NCI-H345 treated with DMSO at 0.1 percent for 48 hours (cell line): ENCODE measurements around the gene CLDN6.

Experiments
- DNase-seq: peaks from one replicate; lab custom pipeline; 2025; ENCODE audit not compliant: unreplicated experiment; lab: John Stamatoyannopoulos, UW

CLDN6 gene

DNA sequence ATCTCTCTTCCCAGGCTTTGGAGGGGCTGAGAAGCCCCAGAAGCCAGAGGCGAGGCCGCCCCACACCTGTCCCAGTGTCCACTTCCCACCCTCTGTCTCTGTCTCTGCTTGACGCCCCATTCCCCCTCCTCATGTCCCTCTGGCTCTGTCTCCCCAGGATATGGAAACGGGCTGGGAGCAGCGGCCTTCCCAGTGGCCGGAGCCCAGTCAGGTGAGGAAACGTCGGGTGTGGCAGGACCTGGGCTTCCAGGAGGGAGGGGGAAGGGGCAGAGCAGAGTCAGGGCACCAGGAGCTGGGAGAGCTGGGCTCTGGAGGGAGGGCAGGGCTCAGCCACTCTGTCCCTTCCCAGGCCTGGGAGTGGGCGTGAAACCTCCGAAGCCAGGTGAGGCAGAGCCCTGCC lies 27.1 kb downstream of the CLDN6 start:
- no peak for DNase-seq

DNA sequence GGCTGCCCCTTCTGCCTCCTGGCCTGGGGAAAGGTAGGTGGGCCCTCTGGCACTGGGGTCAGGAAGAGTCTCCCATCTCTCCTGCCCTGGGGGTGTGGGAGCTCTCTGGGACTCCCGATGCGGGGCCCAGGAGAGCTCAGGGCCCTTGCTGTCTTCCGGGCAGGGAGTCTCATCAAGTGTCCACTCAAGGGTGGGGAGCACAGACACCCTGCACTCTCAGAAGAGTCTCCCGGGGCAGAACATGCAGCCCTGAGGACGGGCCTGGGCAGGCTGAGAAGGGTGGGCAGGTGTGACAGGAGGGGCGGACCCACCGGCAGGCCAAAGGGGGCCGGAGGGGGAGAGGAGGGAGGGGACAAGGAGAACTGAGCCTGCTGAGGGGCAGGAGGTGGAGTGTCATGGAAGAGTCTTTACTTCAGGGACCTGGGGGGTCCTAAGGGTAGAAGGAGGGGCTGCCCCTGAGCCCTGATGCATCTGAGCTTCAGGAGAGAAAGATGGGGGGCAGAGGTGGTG lies 29.3 kb downstream of the CLDN6 start:
- no peak for DNase-seq

DNA sequence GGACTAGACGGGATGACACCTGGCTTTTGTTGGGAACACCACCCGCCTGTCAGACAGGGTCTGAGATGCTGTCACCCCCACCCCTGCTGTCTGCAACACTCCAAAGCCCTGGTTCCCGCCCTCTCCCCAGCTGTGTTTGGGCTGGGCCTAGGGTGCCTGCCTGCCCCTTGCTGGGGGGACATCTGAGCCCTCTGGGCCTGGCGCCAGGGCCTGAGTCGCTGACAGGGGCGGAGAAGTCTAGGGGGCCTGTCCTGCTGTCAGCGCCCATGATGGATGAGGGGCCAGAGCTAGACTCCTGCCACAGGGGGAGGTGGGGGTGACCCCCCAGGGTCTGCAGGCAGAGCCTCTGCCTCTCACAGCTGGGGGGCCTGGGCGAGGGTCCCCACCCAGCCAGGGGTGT lies 30.1 kb downstream of the CLDN6 start:
- DNase-seq = peak; percentile 70

DNA sequence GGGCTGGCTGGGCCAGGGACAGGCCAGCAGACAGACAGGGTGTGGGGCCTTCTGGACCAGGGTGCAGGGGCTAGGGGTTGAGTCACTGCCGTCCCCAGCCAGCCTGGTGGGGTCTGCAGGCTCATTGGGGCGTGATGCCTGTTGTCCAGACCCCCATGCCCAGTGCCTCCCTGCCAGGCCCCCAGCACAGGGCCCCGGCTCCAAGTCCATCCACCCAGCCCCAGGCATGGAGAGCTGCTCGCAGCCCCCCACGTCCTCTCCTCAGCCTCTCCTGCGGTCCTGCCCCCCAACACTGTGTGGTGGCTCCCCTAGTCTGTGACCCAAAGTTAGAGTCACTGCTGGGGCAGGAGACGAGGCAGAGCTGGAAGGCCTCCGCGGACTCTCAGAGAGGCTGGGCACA lies 30.7 kb downstream of the CLDN6 start:
- DNase-seq = no peak

DNA sequence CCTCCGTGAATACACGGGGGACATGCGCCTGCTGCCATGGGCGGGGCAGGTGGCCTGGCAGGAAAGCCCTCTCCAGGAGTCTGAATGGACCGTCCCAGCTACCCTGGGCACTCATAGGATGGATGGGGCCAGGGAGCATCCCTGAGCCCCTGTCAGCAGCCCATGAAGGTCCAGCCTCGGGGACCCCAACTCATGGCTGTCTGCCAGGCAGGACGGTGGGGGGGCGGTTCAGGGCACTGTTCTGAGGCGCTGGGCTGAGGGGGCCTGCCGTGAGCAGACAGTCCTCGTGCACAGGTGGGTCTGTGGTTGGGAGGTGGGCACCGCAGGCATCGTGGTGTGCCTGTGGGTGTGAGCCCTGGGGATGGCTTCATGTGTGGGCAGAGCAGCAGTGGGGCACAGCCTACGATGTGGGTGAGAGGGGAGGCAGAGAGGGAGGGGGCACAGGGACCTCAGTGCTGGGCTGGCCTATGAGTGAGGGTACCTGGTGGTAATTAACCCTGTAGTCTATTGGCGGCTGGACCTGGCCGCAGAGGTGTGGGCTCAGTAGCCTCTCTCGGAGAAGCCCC lies 31.3 kb downstream of the CLDN6 start:
- DNase-seq = no peak

DNA sequence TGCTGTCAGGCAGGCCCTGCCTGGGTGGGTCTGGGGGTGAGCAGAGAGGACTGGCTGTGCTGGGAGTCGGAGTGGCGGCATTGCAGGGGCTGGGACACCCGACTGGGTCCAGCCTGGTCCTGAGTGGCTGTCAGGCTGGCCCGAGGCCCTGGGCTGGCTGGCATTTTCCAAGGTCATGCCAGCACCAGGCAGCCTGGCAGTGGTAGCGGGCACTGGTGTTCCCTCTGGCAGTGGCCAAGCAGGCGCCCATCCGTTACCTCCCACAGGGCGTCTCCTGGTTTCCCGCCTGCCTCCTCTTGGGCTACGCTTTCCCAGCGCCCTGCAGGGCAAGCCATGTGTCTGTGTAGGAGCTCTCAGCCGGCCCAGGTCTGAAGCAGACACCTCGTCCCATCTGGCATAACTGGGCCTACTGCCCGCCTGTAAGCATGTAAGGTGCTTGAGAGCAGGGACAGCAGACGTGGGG lies 32.1 kb downstream of the CLDN6 start:
- no peak for DNase-seq

DNA sequence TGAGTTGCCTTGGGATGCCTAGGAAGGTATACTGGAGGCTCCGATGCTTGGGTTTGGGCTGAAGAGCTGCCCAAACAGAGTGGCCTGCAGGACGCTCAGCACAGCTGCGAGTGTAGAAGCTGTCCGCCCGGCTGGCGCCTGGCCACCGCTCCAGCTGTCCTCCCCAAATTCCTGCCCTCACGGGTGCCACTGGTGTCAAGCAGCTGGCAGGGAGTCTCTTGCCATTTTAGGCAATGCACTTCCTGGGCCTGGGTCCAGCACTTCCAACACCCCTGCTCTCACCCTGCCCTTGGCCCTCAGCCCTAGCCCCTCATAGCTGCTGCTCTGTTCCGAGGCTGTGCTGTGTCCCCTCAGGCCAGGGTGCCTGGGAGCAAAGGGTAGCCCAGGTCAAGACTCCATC lies 32.5 kb downstream of the CLDN6 start:
- DNase-seq = no peak

DNA sequence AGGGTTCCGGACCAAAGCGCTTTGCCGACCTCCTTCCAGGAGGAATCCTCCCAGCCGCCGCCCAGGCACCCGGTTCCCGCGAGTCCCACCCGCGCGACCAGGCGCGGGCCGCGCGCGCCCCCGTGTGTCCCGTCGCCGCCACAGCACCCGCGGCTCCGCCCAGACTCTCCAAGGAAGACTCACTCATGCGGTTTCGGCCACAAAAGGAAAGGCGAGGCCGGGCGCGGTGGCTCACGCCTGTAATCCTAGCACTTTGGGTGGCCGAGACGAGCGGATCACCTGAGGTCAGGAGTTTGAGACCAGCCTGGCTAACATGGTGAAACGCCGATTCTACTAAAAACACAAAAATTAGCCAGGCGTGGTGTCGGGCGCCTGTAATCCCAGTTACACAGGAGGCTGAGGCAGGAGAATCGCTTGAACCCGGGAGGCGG lies 34.3 kb downstream of the CLDN6 start:
- DNase-seq = peak; percentile 60

DNA sequence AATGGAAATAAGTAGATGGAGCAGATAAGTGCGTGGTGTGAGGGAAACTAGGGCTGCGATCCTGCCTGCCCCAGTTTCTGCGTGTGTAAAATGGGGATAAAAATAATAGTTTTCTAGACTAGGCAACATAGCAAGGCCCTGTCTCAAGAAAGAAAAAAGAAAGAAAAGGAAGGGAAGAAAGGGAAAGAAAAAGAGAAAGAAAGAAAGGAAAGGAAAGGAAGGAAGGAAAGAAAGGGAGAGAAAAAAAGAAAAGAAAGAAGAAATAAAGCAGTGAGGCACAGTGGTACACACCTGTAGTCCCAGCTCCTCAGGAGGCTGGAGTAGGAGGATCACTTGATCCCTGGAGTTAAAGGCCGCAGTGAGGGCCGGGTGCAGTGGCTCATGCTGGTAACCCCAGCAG lies 35.6 kb downstream of the CLDN6 start:
- DNase-seq = no peak

DNA sequence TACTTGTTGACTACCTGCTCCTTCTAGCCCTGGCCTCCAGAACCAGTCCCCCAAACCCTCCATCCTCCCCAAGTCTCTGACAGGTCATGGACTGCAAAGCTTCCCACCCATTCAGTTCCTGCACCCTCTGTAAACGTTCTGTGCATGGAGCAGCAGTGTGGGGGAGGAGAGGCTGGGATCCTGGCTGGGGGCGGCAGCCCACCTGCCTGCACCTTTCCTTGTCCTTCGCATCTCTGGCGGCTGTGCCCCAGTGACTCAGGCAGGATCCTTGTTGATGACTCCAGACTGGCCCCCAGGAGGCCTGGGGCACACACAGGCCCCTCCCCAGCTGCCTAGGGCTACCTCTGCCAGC lies 36.1 kb downstream of the CLDN6 start:
- DNase-seq = no peak

DNA sequence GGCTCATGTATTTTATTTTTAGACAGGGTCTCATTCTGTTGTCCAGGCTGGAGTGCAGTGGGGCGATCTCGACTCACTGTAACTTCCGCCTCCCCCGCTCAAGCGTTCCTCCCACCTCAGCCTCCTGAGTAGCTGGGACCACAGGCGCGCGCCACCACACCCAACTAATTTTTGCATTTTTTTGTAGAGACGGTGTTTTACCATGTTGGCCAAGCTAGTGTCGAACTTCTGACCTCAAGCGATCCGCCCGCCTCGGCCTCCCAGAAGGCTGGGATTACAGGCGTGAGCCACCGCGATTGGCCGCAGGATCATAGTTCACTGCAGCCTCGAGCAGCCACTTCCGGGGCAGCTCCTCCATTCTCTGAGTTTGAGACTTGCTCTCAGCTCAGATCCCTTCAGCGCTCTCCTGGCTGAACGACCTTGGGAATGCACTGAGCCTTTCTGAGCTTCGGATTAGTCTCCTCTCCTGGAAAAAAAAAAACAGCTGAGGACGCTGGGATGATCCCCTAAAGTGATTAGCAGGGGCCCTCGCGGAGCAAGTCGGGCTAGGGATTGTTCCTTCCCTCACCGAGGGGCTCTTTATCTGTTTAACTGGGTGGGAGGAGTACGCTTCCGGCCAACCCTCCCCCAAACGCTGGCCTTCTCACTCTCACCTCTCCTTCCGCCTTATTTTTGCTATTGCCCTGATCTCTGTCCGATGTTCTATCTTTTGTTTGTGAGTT lies 36.6 kb downstream of the CLDN6 start:
- no peak for DNase-seq

DNA sequence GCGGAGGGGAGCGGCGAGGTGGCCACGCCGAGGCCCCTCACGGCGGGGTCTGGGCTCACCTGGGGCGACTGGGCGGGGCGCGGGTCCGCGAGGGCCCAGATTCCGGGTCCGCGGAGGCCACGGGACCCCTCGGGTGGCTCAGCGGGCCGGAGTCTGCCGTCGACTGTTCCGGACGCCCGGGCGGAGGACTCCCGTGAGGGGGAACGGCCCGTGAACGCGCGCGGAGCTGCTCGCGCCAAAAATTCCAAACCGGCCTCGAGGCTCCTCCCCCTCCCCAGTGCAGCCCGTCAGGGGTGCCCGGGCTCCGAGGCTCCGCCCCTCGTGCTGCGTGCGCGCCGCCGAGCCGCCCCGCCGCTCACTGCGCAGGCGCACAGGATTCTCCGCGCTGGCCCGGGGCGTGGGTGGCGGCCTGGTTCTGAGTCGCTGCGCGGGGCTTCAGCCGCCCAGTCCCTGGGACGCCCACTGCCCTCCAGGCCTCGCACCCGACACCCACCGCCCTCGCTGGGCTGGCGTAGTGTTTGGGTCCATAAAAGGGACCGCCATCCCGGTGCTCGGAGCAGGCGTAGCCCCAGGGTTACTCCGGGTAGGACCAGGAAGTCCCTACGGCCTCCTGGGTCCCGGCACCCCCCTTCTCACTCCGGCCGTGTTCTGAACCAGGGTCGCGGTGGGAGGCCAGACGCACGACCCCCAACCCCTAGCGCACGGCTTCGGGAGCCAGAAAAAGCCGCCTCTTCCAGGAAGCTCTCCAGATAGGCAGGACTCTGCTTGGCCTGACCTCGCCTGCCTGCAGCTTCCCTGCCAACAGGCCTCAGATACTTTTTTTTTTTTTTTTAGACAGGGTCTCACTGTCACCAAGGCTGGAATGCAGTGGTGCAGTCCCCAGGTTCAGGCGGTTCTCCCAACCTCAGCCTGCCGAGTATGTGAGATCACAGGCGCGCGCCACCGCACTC lies 37.5 kb downstream of the CLDN6 start, which contains the start of gene PKMYT1:
Gene PKMYT1 (minus strand): TSS at position 220 of the 950 bp plus-strand sequence. CDS start 789 bp downstream, outside the sequence.
- DNase-seq = peak; percentile 85

DNA sequence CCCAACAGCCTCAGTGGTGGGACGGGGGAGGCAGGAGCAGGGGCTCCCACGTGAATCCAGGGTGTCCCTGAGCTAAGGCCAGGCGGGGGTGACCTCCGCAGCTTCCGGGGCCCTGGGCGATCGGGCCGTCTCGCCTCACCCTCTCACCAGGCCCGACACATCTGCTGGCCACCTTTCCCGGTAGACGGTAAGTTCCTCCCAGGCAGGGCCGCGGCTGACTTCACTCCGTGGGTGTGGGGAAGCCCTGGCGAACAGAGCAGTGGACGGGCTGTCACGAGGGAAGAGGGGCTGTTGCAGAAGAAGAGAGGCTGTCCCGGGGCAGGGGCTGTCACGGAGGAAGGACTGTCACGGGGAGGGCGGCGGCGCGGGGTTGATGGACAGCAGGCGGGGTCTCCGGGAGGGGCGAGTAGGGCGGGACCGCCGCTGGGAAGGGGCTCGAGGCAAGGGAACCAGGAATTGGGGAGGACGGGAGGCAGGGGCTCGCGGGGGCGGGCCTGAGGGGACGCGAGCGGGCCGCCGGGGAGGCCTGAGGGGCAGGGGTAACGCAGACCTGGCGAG lies 38.2 kb downstream of the CLDN6 start:
- no peak for DNase-seq

DNA sequence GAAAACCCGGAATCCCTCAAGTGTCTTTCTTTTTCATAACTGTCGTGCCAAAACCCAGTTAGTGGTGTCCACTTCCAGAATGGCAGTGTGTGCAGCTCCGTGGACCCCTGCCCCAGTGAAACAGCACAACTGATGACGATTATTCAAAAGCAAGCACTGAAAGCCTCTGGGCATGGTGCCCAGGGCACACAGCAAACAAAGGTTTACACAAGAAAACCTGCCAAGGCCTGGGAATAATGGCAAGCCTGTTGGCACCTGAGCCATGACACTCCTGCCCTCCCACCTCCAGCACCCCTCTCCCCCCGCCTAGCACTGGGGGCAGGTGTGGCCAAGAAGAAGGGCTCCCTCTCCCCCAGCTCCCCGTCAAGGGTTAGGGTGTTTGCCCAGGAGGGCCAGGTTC lies 40.5 kb downstream of the CLDN6 start:
- DNase-seq = peak; percentile 65

DNA sequence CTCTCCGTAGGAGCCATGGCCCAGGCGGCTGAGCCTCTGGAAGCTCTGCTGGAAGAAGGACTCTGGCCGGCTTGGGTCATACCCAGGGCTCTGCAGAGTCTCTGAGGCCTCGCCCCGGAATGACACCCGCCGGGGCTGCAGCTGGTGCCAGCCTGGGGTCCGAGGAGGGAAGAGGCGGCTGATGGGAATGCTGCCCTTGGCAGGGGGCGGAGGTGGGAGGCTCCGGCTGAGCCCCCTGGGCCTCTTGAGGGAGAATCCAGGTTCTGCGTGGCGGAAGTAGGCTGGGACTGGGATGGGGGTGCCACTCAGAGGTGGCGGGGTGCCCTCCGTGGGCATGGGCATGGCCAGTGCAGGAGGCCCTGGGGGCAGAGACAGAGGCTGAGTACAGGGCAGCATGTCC lies 41.3 kb downstream of the CLDN6 start:
- no peak for DNase-seq

DNA sequence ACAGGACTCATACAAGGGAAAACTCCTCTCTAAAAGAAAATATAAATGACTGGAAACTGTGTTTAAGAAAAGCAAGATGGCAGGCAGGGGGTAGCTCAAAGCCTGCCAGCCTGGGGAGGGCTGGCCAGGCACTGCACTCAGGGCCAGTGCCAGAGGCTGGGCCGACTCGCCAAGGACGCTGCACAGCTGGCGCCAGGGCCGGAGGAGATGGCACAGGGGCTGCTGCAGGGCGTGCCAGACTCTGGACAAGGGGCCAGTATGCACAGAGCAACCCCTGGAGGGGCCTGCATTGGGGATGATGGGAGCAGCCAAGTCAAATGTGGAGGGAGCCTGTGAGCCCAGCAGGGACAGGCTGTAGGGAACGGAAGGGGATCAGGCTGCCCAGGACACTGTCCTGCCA lies 41.8 kb downstream of the CLDN6 start:
- no peak for DNase-seq

DNA sequence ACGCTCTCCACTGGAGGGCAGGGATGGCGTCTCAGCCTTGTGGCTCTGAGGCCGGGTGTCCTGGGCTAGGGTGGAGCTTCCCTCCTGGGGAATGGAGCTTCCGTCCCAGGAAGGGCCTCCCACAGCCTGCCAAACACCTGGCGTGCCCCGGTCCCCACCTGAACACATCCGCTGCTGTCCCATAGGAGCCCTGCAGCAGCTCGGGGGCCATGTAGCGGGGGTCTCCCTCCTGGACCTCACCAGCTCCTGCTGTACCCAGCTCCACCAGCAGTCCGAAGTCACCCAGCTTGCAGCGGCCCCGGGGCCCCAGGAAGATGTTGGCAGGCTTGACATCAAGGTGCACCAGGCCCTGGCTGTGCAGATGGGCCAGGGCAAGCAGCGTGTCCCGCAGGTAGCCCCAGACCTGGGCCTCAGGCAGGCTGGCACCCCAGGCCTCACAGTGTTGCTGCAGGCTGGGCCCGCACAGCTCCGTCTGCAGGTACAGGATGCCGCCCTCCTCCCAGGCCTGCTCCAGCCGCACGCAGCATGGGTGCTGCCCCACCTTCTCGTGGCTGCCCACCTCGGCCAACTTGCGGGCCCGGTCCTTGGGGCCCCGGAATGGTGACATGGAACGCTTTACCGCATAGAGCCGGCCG lies 42.7 kb downstream of the CLDN6 start:
- no peak for DNase-seq

DNA sequence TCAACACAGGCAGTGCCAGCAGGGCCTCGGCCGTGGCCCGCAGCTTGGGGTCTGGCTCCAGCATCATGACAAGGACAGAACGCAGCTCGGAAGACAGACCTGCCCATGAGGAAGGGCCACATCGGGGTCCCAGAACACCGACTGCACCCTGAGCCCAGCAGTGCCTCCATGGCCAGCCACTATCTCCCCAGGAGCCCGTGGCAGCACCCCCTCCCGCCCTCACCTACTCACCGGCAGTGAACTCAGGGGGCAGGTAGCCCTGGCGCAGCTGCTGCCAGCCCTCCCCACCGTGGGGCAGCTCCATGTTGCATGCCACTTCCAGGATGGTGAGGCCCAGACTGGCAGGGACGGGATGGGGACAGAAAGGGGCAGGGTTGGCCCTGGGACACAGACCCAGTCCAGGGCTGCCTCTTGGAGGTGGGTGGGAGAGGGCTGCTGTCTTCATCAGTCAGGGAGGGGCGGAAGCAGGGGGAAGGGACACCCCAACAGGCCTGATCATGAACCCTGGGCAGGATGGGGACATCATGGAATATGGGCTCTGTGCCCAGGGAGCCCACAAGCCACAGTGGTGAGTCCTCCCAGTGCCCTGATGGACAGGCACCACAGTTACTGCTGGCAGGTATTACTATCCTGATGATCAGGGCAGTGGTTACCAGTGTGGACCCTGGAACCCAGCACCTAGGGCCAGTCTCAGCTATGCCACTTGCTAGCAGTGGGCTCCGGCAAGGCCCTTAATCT lies 43.5 kb downstream of the CLDN6 start:
- DNase-seq = no peak

DNA sequence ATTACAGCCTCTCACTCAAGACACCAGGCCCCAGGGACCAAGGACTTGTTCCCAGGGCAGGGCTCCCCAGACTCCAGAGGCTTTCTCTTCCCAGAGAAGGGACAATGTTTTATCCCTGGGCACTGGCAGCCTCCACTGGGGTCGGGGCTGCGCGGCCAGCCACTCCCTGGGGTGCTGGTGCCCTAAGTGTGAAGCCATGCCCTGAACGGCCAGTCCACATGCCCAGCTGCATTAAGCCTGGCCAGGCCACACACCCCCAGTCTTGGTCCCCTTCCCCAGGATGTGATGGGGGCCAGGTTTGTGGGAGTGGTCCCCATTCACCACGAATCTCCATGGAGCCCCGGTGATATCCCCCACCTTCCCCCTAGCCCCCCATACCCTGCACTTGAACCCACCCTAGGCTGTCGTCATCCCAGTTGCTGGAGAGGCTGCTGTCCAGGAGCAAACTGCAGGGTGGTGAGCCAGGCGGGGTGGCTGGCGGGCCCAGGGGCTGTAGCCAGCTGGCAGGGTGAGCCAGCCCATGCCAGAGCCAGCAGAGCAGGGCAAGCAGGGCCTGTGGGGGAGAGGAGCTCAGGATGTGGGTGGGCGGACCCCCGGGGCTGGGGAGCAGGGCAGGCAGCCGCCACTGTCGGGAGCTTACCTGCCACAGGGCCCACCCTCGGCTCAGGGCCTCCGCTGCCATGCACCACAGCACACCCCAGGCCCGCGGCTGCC lies 44.2 kb downstream of the CLDN6 start:
- no peak for DNase-seq
